Endothelial cell of umbilical vein (primary cell): ENCODE data around the gene ITIH3. TPM values are rescaled to one million over a fixed set of nuclear protein-coding genes. Genes with fewer than 3 reads are reported as not detected.

Source experiments
- BruUV-seq: library from RNA; stranded (reverse); fragments of 400-500 nt; replicated peaks from 2 replicates; lab custom pipeline; 2021; lab: Mats Ljungman, UMichigan
- CTCF ChIA-PET: fragments of 300-600, 350-600 bp; sonication (Branson Sonifier 250); formaldehyde crosslinking; loops from one replicate; lab custom pipeline; 2021; ENCODE audit warnings: antibody characterized with exemption, inconsistent platforms; lab: Charles Lee
- POLR2A ChIA-PET: fragments of 300-600, 350-600 bp; sonication (Branson Sonifier 250); formaldehyde crosslinking; loops from one replicate; lab custom pipeline; 2021; ENCODE audit warnings: antibody characterized with exemption, inconsistent platforms; lab: Charles Lee
- DNase-seq: peaks from one replicate; pipeline ENCODE4 v3.0.0-alpha.2; 2011; ENCODE audit warnings: low read depth, low spot score
- FAIRE-seq: peaks from 2 replicates; lab custom pipeline; 2011; peaks lifted over from hg19 to GRCh38; lab: Jason Lieb, UNC
- H2AFZ ChIP-seq: 2 replicates; pipeline ENCODE4 v1.6.0; 2012; ENCODE audit warnings: low read depth, low read length, control low read depth, inconsistent platforms
- H3K27ac ChIP-seq: 2 replicates; pipeline ENCODE4 v1.5.1; 2011; ENCODE audit warnings: low read depth, mild to moderate bottlenecking, control low read depth, low read length, moderate library complexity; ENCODE audit not compliant: insufficient read depth
- H3K27me3 ChIP-seq, 2 experiments: 2 replicates each; pipeline versions ENCODE4 v1.6.0 to v1.6.1; 2011; ENCODE audit warnings: low read length in 2 of 2, mixed read lengths in 1 of 2; ENCODE audit not compliant: control insufficient read depth in 2 of 2, insufficient read depth in 2 of 2
- H3K36me3 ChIP-seq, 2 experiments: 2 replicates in 1 of 2; 3 replicates in 1 of 2; pipeline ENCODE4 v1.5.1; 2011; ENCODE audit warnings: low read length in 2 of 2, mild to moderate bottlenecking in 1 of 2, moderate library complexity in 1 of 2; ENCODE audit not compliant: control insufficient read depth in 2 of 2, insufficient read depth in 2 of 2; ENCODE audit errors: extremely low read depth in 1 of 2
- H3K4me1 ChIP-seq: 3 replicates; pipeline ENCODE4 v1.5.1; 2011; ENCODE audit warnings: mild to moderate bottlenecking, low read length; ENCODE audit not compliant: control insufficient read depth, insufficient read depth; ENCODE audit errors: extremely low read depth
- H3K4me2 ChIP-seq: 2 replicates; pipeline ENCODE4 v1.6.1; 2011; ENCODE audit warnings: low read length, control low read depth, mixed read lengths; ENCODE audit not compliant: insufficient read depth
- H3K4me3 ChIP-seq, 3 experiments: fragments of 200-600 bp in 1 of 3; sonication (generic), shearing (Covaris generic) in 1 of 3; replicated peaks in 1 of 3; 2 replicates each; pipeline ENCODE4 v1.5.1; 2011 to 2016; ENCODE audit warnings: control low read depth in 3 of 3, low read length in 3 of 3, mild to moderate bottlenecking in 2 of 3, inconsistent platforms in 1 of 3, low read depth in 1 of 3, moderate library complexity in 1 of 3; ENCODE audit not compliant: insufficient read depth in 1 of 3
- H3K79me2 ChIP-seq: 2 replicates; pipeline ENCODE4 v1.6.0; 2012; ENCODE audit warnings: low read length, inconsistent platforms; ENCODE audit not compliant: control insufficient read depth, insufficient read depth
- H3K9ac ChIP-seq: replicated peaks from 2 replicates; pipeline ENCODE3; 2011; ENCODE audit warnings: low read length, control low read depth; ENCODE audit not compliant: insufficient read depth; ENCODE audit errors: extremely low read depth
- H3K9me1 ChIP-seq: replicated peaks from 3 replicates; pipeline ENCODE4 v1.6.0; 2011; ENCODE audit warnings: mild to moderate bottlenecking, low read length; ENCODE audit not compliant: control insufficient read depth, insufficient read depth; ENCODE audit errors: extremely low read depth
- H3K9me3 ChIP-seq: replicated peaks from 2 replicates; pipeline ENCODE4 v1.5.1; 2012; ENCODE audit warnings: low read length, inconsistent platforms; ENCODE audit not compliant: control insufficient read depth, insufficient read depth
- H4K20me1 ChIP-seq: replicated peaks from 2 replicates; pipeline ENCODE3; 2011; ENCODE audit warnings: mild to moderate bottlenecking, low read length; ENCODE audit not compliant: control insufficient read depth, insufficient read depth; ENCODE audit errors: extremely low read depth
- EZH2 ChIP-seq: IDR thresholded peaks from 2 replicates; pipeline ENCODE4 v1.6.1; 2012; ENCODE audit warnings: borderline replicate concordance, low read depth, mild to moderate bottlenecking, moderate library complexity, low read length, inconsistent platforms; ENCODE audit not compliant: severe bottlenecking
- GATA2 ChIP-seq: IDR thresholded peaks from 2 replicates; pipeline ENCODE4 v1.7.0; 2011; ENCODE audit warnings: low read depth, mild to moderate bottlenecking, moderate library complexity, mixed read lengths, low read length; ENCODE audit not compliant: insufficient read length, insufficient read depth
- JUN ChIP-seq: IDR thresholded peaks from 2 replicates; pipeline ENCODE4 v1.6.1; 2011; ENCODE audit warnings: borderline replicate concordance, low read depth; ENCODE audit not compliant: insufficient read length, insufficient read depth
- MYC ChIP-seq: IDR thresholded peaks from one replicate; pipeline ENCODE4 v1.6.1; 2011; ENCODE audit warnings: mild to moderate bottlenecking, low read depth, low read length
- dilution Hi-C: fragments of 300-500 bp; cut with MboI; formaldehyde crosslinking; loops from one replicate; pipeline ENCODE4 v1.15.0; 2019; ENCODE audit warnings: low sequenced_read_pairs; ENCODE audit not compliant: extremely low pct_ligation_motif_present
- intact Hi-C: fragments of 100-400 bp; cut with micrococcal nuclease; formaldehyde crosslinking; loops from one replicate; pipeline ENCODE4 v1.10.0; 2022
- polyA plus RNA-seq, 4 experiments: library from polyadenylated mRNA; depleted of rRNA in 3 of 4; stranded (reverse) in 3 of 4; unstranded in 1 of 4; fragments of >200 nt; gene quantifications; 2 replicates each; pipeline versions ENCODE4 v1.2.1 to v1.2.3, GENCODE V29; 2011 to 2012; ENCODE audit warnings: missing spikeins in 1 of 4
- total RNA-seq: library from RNA; stranded (reverse); gene quantifications from 2 replicates; pipeline ENCODE4 v1.2.3, GENCODE V29; 2021

The ITIH3 gene
- total and polyA plus RNA-seq, 2 donors (not counting 3 experiments of a cell fraction or from before 2014, with no cell fraction given): not detected

- H3K27me3 ChIP-seq: no peaks in the 10 kb centered on the region
- no peak overlapping the region for H3K4me3 ChIP-seq
- intact Hi-C loops (no loop called here), dilution Hi-C loops (no loop called here)
- H3K9me1 ChIP-seq: no peaks in the 10 kb centered on the region
- no peak overlapping the region for H3K4me2 ChIP-seq
- H3K4me1 ChIP-seq: no peaks in the 10 kb centered on the region
- no peak for DNase-seq
- H4K20me1 ChIP-seq: no peaks in the 10 kb centered on the region
- no peak overlapping the region for H3K9ac ChIP-seq
- POLR2A ChIA-PET: no interaction called here
- H3K36me3 ChIP-seq: peaks cover 0 to 2% of the 10 kb centered on the region in 2 experiments
- no peaks in the 10 kb centered on the region for H3K79me2 ChIP-seq
- no peak overlapping the region for H3K27ac ChIP-seq
- no peak overlapping the region for H2AFZ ChIP-seq
- no peaks in the 10 kb centered on the region for H3K9me3 ChIP-seq
- no peak for TF ChIP-seq EZH2
- no peak for TF ChIP-seq MYC
- TF ChIP-seq JUN: no peak
- FAIRE-seq: no peak
- BruUV-seq: no TSS peak
- CTCF ChIA-PET: interaction anchor here (1.2 to 2.5 kb wide), 5 partner anchors 10 to 141 kb away, joined by 7 to 11 read pairs (median 9); no protein-coding TSS in a partner anchor
These were observed 51.9 kb downstream of the ITIH3 start for GRCh38 chr3:52846432-52846965.

DNA sequence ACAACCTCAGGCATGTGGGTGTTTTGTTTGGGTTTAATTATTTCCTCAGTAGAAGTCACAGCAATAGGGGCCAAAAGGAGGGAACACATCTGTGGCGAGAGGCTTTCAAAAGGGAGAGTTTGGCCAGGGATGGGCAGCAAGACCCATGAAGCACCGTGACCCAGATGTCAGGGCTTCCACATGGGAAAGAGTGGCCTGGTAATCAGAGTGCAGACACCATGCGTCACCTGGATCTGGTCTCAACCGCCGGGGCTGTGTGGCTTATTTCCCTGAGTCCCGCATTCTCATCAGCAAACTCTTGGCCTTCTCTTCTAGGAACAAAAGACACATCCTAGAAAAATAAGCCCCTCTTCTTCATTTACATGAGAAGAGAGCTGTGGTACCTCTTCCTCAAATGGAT lies 52.6 kb downstream of the ITIH3 start:
- CTCF ChIA-PET: interaction anchor here (2.1 to 2.5 kb wide), 2 partner anchors 138 to 140 kb away, joined by 7 to 9 read pairs; no protein-coding TSS in a partner anchor
- no TSS peak for BruUV-seq
- H3K9me3 ChIP-seq: no peaks in the 10 kb centered on the region
- no peak for DNase-seq
- dilution Hi-C loops (no loop called here), intact Hi-C loops (no loop called here)
- H3K79me2 ChIP-seq: no peaks in the 10 kb centered on the region
- H3K4me3 ChIP-seq: no peak overlapping the region
- H3K27ac ChIP-seq: no peak overlapping the region
- H3K4me1 ChIP-seq: no peaks in the 10 kb centered on the region
- peaks cover 0 to 2% of the 10 kb centered on the region in 2 experiments for H3K36me3 ChIP-seq
- no peaks in the 10 kb centered on the region for H4K20me1 ChIP-seq
- POLR2A ChIA-PET: no interaction called here
- H2AFZ ChIP-seq: no peak overlapping the region
- no peak overlapping the region for H3K4me2 ChIP-seq
- no peak for FAIRE-seq
- H3K9me1 ChIP-seq: no peaks in the 10 kb centered on the region
- TF ChIP-seq GATA2: no peak
- H3K27me3 ChIP-seq: no peaks in the 10 kb centered on the region
- no peak overlapping the region for H3K9ac ChIP-seq
